OCI-LY7 (cell line): Measurements from ENCODE around the gene ARRDC3. TPM values are rescaled to one million over a fixed set of nuclear protein-coding genes. Genes with fewer than 3 reads are reported as not detected.

ENCODE experiments used
- BruUV-seq: library from RNA; stranded (reverse); fragments of 400-500 nt; replicated peaks from 2 replicates; lab custom pipeline; 2021; lab: Mats Ljungman, UMichigan
- CTCF ChIA-PET: fragments of 300-600 bp; sonication (Branson Sonifier 250); formaldehyde crosslinking; loops from one replicate; lab custom pipeline; 2022; ENCODE audit warnings: antibody characterized with exemption; ENCODE audit not compliant: unreplicated experiment; lab: Charles Lee
- POLR2A ChIA-PET: fragments of 300-600 bp; sonication (Branson Sonifier 250); formaldehyde crosslinking; loops from one replicate; lab custom pipeline; 2022; ENCODE audit warnings: antibody characterized with exemption; lab: Charles Lee
- DNase-seq: peaks from one replicate; pipeline ENCODE4 v3.0.0-alpha.2; 2015; ENCODE audit warnings: low spot score
- H2AFZ ChIP-seq: fragments of 200-600 bp; sonication (generic), shearing (Covaris generic); 2 replicates; pipeline ENCODE4 v1.6.1; 2014; ENCODE audit warnings: mild to moderate bottlenecking, antibody characterized with exemption, low read length, moderate library complexity
- H3K27ac ChIP-seq: fragments of 200-600 bp; sonication (generic); 2 replicates; pipeline ENCODE4 v1.5.1; 2014; ENCODE audit warnings: mixed run types, low read depth, mild to moderate bottlenecking, moderate library complexity, low read length, inconsistent platforms; ENCODE audit not compliant: poor library complexity, severe bottlenecking
- H3K36me3 ChIP-seq: fragments of 200-600 bp; sonication (generic); 2 replicates; pipeline ENCODE4 v1.6.1; 2014; ENCODE audit warnings: mild to moderate bottlenecking, antibody characterized with exemption, low read length, moderate library complexity, mixed read lengths; ENCODE audit not compliant: insufficient read depth
- H3K4me1 ChIP-seq: fragments of 200-600 bp; sonication (generic); 2 replicates; pipeline ENCODE4 v1.5.1; 2014; ENCODE audit warnings: mild to moderate bottlenecking, low read length; ENCODE audit not compliant: insufficient read depth, poor library complexity, severe bottlenecking
- H3K4me2 ChIP-seq: fragments of 200-600 bp; sonication (generic); 2 replicates; pipeline ENCODE4 v1.6.1; 2014; ENCODE audit warnings: mild to moderate bottlenecking, low read length
- H3K4me3 ChIP-seq: fragments of 200-600 bp; sonication (generic); 2 replicates; pipeline ENCODE4 v1.5.1; 2014; ENCODE audit warnings: mild to moderate bottlenecking, low read depth, low read length; ENCODE audit not compliant: poor library complexity, severe bottlenecking
- H3K79me2 ChIP-seq: fragments of 200-600 bp; sonication (generic); 2 replicates; pipeline ENCODE4 v1.6.1; 2016; ENCODE audit warnings: low read depth, mild to moderate bottlenecking, low read length, moderate library complexity, mixed read lengths; ENCODE audit not compliant: insufficient read depth
- H3K9me2 ChIP-seq: fragments of 200-600 bp; sonication (generic); 2 replicates; pipeline ENCODE4 v1.6.1; 2016; ENCODE audit warnings: mild to moderate bottlenecking, low read length, mixed read lengths; ENCODE audit not compliant: insufficient read depth
- H3K9me3 ChIP-seq: fragments of 200-600 bp; sonication (generic); 2 replicates; pipeline ENCODE4 v1.6.1; 2014; ENCODE audit warnings: mild to moderate bottlenecking, mixed run types, low read length, mixed read lengths
- H4K20me1 ChIP-seq: fragments of 200-600 bp; sonication (generic); 2 replicates; pipeline ENCODE4 v1.6.1; 2014; ENCODE audit warnings: mild to moderate bottlenecking, antibody characterized with exemption, low read length, moderate library complexity, mixed read lengths; ENCODE audit not compliant: insufficient read depth
- CTCF ChIP-seq: fragments of 200-600 bp; sonication (generic); conservative IDR thresholded peaks from 2 replicates; pipeline ENCODE4 v1.5.1; 2014; ENCODE audit warnings: mild to moderate bottlenecking, antibody characterized with exemption, low read length, moderate library complexity, mixed read lengths
- EZH2phosphoT487 ChIP-seq: fragments of 200-600 bp; sonication (generic); IDR thresholded peaks from 2 replicates; pipeline ENCODE4 v1.6.1; 2018; ENCODE audit warnings: low read depth, borderline replicate concordance, mild to moderate bottlenecking, mixed run types, antibody characterized with exemption, low read length, moderate library complexity, mixed read lengths
- intact Hi-C: fragments of 100-400 bp; cut with micrococcal nuclease; formaldehyde crosslinking; loops from one replicate; pipeline ENCODE4 v1.10.0; 2022; ENCODE audit not compliant: unreplicated experiment
- total RNA-seq, 2 experiments: library from RNA; depleted of rRNA in 1 of 2; stranded (reverse); fragments of >200 nt in 1 of 2; shearing (Covaris generic) in 1 of 2; gene quantifications; 2 replicates each; pipeline ENCODE4 v1.2.3, GENCODE V29; 2014 to 2022

ARRDC3 gene
- total RNA-seq, 2 experiments from 2014 or later, result 30.0 to 30.6 TPM

- H3K9me2 ChIP-seq, result no peaks in the 10 kb centered on the region
- H3K36me3 ChIP-seq, result 0 out of 2 replicates have a peak, but pooled peaks cover 3% of the 10 kb centered on the region
- ChIA-PET CTCF (interaction anchor here (3.2 kb wide), 1 partner anchor 158 kb away, joined by 9 read pairs; no protein-coding TSS in a partner anchor), POLR2A (interaction anchor here (0.6 to 3.7 kb wide), 16 partner anchors 9 to 156 kb away, joined by 3 to 16 read pairs (median 4); no protein-coding TSS in a partner anchor)
- intact Hi-C loops, result loop anchor here (1.0 to 5.0 kb wide), 5 partner anchors 35 to 977 kb away; partner anchors contain the start of genes CETN3 and LYSMD3
- BruUV-seq, result no TSS peak
- TF ChIP-seq EZH2phosphoT487 (no peak), CTCF (no peak)
- H2AFZ ChIP-seq, result peak overlapping the region; percentile 86
- 0 out of 2 replicates have a peak, but pooled peaks cover 4% of the 10 kb centered on the region for H3K9me3 ChIP-seq
- peak overlapping the region; percentile 98 for H3K27ac ChIP-seq
- peaks cover 36% of the 10 kb centered on the region for H3K79me2 ChIP-seq
- peak overlapping the region; percentile 95 for H3K4me2 ChIP-seq
- H3K4me1 ChIP-seq, result peaks cover 12% of the 10 kb centered on the region
- DNase-seq, result peak; percentile 53
- peak overlapping the region; percentile 95 for H3K4me3 ChIP-seq
- no peaks in the 10 kb centered on the region for H4K20me1 ChIP-seq
Observed at GRCh38 chr5:91383956-91384300, 811 bp upstream of the ARRDC3 start.

GRCh38 chr5:91382530-91383026 lies 539 bp downstream of the ARRDC3 start:
- intact Hi-C loops, result loop anchor here (5.0 kb wide), 2 partner anchors 855 to 975 kb away; partner anchors contain the start of genes CETN3 and LYSMD3
- CTCF ChIA-PET, result interaction anchor here (0.6 to 1.0 kb wide), 2 partner anchors 29 to 163 kb away, joined by 4 to 5 read pairs; no protein-coding TSS in a partner anchor

More at GRCh38 chr5:91382530-91383026, 539 bp downstream of the ARRDC3 start:
- H4K20me1 ChIP-seq, result no peaks in the 10 kb centered on the region
- H3K9me3 ChIP-seq, result no peaks in the 10 kb centered on the region
- peak overlapping the region; percentile 73 for H3K4me2 ChIP-seq
- peak overlapping the region; percentile 95 for H3K4me3 ChIP-seq
- peaks cover 50% of the 10 kb centered on the region for H3K79me2 ChIP-seq
- no peaks in the 10 kb centered on the region for H3K9me2 ChIP-seq
- peaks cover 24% of the 10 kb centered on the region for H3K4me1 ChIP-seq
- peak overlapping the region; percentile 12; the same call in 1 of the 2 replicates for H2AFZ ChIP-seq
- POLR2A ChIA-PET, result interaction anchor here (0.5 to 3.7 kb wide), 19 partner anchors 10 to 534 kb away, joined by 3 to 16 read pairs (median 5); no protein-coding TSS in a partner anchor
- TF ChIP-seq EZH2phosphoT487, result no peak
- TF ChIP-seq CTCF, result no peak
- DNase-seq, result peak; percentile 68
- TSS peak; percentile 77 for BruUV-seq
- H3K36me3 ChIP-seq, result peaks cover 11% of the 10 kb centered on the region
- peak overlapping the region; percentile 98 for H3K27ac ChIP-seq
